Adrenal gland (tissue), 5 donors: ENCODE measurements around the gene MARCHF9.

Experiments
- CTCF ChIP-seq, 6 experiments: fragments of 450-650 bp in 4 of 6; fragments of 200-600 bp in 2 of 6; sonication (generic) in 1 of 6; IDR thresholded peaks; 1 replicate in 5 of 6; 2 replicates in 1 of 6; pipeline versions ENCODE4 v1.5.1 to v1.8.0; 2016 to 2021; ENCODE audit warnings: antibody characterized with exemption in 6 of 6, mild to moderate bottlenecking in 2 of 6, moderate library complexity in 1 of 6
- POLR2A ChIP-seq, 2 donors: fragments of 450-650 bp; IDR thresholded peaks; one replicate each; pipeline ENCODE4 v1.6.1; 2017; ENCODE audit warnings: antibody characterized with exemption in 2 of 2, mild to moderate bottlenecking in 2 of 2, moderate library complexity in 1 of 2
- donor health status: DM: no; HTN: no; CAD: no.

GRCh38 chr12:57741844-57742738, 12.8 kb upstream of the MARCHF9 start:
- TF ChIP-seq CTCF (IDR thresholded peaks at IDR 0.05) (peak in 1 of 6 experiments; percentile 2), POLR2A (IDR thresholded peaks at IDR 0.05) (no peak)
